ENCODE measurements around the gene GNAQ. TPM values are rescaled to one million over a fixed set of nuclear protein-coding genes. Genes with fewer than 3 reads are reported as not detected.

GNAQ gene
- total and polyA plus RNA-seq, 9 donors, result 22.0 to 72.2 (median 53.1) TPM

GRCh38 chr9:78050421-78050820, 18.8 kb upstream of the GNAQ start:
- no peak overlapping the region for H3K27ac ChIP-seq
- DNase-seq, result no peak
- TF ChIP-seq CTCF (IDR thresholded peaks at IDR 0.05) (no peak), EP300 (IDR thresholded peaks at IDR 0.05) (no peak), POLR2A (IDR thresholded peaks at IDR 0.05) (no peak)
- no peaks in the 10 kb centered on the region for H3K27me3 ChIP-seq
- intact Hi-C loops (cut with DNase I), result no loop called here
- H3K36me3 ChIP-seq, result no peaks in the 10 kb centered on the region
- no peaks in the 10 kb centered on the region for H3K4me1 ChIP-seq (ENCODE audit: insufficient read depth)
- no peaks in the 10 kb centered on the region for H3K9me3 ChIP-seq
- no peak overlapping the region for H3K4me3 ChIP-seq

- no peaks in the 10 kb centered on the region for H3K27me3 ChIP-seq
- H3K36me3 ChIP-seq, result no peaks in the 10 kb centered on the region
- no peak overlapping the region for H3K4me3 ChIP-seq
- no peaks in the 10 kb centered on the region for H3K4me1 ChIP-seq (ENCODE audit: insufficient read depth)
- no peaks in the 10 kb centered on the region for H3K9me3 ChIP-seq
- DNase-seq, result no peak
- TF ChIP-seq EP300 (IDR thresholded peaks at IDR 0.05) (no peak), POLR2A (IDR thresholded peaks at IDR 0.05) (no peak), CTCF (IDR thresholded peaks at IDR 0.05) (no peak)
- WGBS, 3 donors, result 61 to 84% (median 75%) methylated on average over 3 of the region's 3 CpGs
- intact Hi-C loops (cut with DNase I), result no loop called here
- H3K27ac ChIP-seq, result no peak overlapping the region
Observed at GRCh38 chr9:78049484-78049883, 17.9 kb upstream of the GNAQ start.

GRCh38 chr9:78047106-78047505, 15.5 kb upstream of the GNAQ start:
- Histone ChIP-seq H3K27me3 (no peaks in the 10 kb centered on the region), H3K27ac (no peak overlapping the region), H3K36me3 (no peaks in the 10 kb centered on the region), H3K9me3 (no peaks in the 10 kb centered on the region), H3K4me3 (no peak overlapping the region), H3K4me1 (ENCODE audit: insufficient read depth) (no peaks in the 10 kb centered on the region)
- no peak for DNase-seq
- TF ChIP-seq CTCF (IDR thresholded peaks at IDR 0.05), result no peak
- TF ChIP-seq POLR2A (IDR thresholded peaks at IDR 0.05), result no peak
- no peak for TF ChIP-seq EP300 (IDR thresholded peaks at IDR 0.05)
- intact Hi-C loops (cut with DNase I), result no loop called here
- 89 to 92% (median 90%) methylated on average over 4 of the region's 4 CpGs for WGBS, 3 donors

GRCh38 chr9:78046112-78046511, 14.5 kb upstream of the GNAQ start:
- DNase-seq, result no peak
- intact Hi-C loops (cut with DNase I), result no loop called here
- no peaks in the 10 kb centered on the region for H3K9me3 ChIP-seq

More at GRCh38 chr9:78046112-78046511, 14.5 kb upstream of the GNAQ start:
- TF ChIP-seq POLR2A (IDR thresholded peaks at IDR 0.05) (no peak), EP300 (IDR thresholded peaks at IDR 0.05) (no peak), CTCF (IDR thresholded peaks at IDR 0.05) (no peak)
- Histone ChIP-seq H3K4me1 (ENCODE audit: insufficient read depth) (no peaks in the 10 kb centered on the region), H3K36me3 (no peaks in the 10 kb centered on the region), H3K27ac (no peak overlapping the region), H3K27me3 (no peaks in the 10 kb centered on the region), H3K4me3 (no peak overlapping the region)
